ENCODE data around the gene HLA-DPA1.

The HLA-DPA1 gene

DNA sequence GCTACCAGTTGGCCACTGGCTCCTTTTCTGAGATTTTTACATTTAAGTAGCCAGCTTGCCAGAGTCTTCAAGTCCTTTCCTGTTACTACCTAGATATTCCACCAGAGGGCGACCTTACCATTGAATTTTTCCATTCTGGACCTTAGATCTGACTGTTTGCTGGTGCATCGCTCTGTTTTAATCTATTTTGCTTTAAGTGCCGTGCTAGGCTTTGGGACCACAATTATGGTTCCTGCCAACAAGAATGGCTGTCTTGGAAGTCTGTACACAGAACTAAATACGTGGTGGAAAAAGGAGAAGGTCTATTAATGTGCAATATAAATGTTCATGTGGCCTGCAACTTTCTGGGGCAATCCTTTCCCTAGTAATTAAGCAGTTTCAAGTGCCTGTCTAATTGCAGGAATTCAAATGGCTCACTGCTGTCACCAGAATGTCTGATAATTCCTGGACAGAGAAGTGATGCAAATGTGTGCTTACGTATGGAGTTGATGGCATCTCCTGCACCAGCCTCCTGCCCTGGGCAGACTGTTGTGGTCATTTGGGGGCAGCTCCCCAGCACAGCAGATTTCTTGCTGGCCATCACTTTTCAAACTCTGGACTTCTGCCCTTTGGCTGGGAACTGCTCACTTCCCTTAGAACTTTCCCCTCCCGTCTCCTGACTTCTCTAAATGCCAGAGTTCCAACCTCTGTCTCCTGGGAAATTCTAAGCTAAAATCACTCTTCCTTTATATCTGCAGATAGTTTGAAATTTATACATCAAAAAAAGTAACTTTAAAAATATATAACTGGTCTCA lies 58.4 kb downstream of the HLA-DPA1 start:
- DNase-seq = peak; percentile 47

Data from stimulated activated CD8-positive, alpha-beta memory T cell treated with anti-CD3 and anti-CD28 coated beads, Interleukin-4, amount 100 ng/mL, for 48 hours (primary cell).